ENCODE results near the gene UMPS.

GRCh38 chr3:124752051-124752450, 21.8 kb downstream of the UMPS start:
- TF ChIP-seq CTCF (IDR thresholded peaks at IDR 0.05) (no peak), POLR2A (IDR thresholded peaks at IDR 0.05) (no peak)

Data from esophagus squamous epithelium (tissue), 4 donors.